HG03045 (cell line): Measurements from ENCODE around the gene ALOX12B.
"Not testable (repeated sequence)": the region's sequence is repeated elsewhere in the genome, so short reads cannot be mapped to it uniquely, and the experiment has no call there.

Experiments used
- ATAC-seq: cut with Tn5 transposase; IDR thresholded peaks from one replicate; pipeline ENCODE4 v1.9.1; 2021; ENCODE audit warnings: mild to moderate bottlenecking, moderate library complexity; ENCODE audit not compliant: unreplicated experiment

The ALOX12B gene

DNA sequence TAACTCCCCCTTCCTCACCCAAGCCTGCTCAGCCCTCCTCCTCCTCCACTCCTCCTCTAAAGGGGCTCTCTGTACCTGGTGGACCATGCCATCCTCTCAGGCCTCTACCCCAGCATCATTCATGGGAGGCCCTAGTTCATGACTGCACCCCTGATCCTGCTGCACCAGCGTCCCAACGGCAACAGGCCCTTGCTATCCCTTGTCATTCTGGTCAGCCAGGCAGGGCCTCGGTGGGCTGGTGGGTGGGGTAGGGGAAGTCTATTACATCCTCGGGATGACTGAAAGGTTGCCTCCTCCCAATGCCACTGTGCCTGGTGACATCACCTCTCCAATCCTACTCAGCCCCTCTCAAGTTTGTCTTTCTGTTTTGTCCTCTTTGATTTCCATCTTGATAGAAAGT lies 19.7 kb downstream of the ALOX12B start:
- no peak for ATAC-seq

GRCh38 chr17:8066841-8067775 lies 20.4 kb downstream of the ALOX12B start:
- no peak for ATAC-seq

GRCh38 chr17:8064561-8065019 lies 22.9 kb downstream of the ALOX12B start:
- no peak for ATAC-seq

GRCh38 chr17:8063761-8064534 lies 23.6 kb downstream of the ALOX12B start:
- ATAC-seq, result no peak

DNA sequence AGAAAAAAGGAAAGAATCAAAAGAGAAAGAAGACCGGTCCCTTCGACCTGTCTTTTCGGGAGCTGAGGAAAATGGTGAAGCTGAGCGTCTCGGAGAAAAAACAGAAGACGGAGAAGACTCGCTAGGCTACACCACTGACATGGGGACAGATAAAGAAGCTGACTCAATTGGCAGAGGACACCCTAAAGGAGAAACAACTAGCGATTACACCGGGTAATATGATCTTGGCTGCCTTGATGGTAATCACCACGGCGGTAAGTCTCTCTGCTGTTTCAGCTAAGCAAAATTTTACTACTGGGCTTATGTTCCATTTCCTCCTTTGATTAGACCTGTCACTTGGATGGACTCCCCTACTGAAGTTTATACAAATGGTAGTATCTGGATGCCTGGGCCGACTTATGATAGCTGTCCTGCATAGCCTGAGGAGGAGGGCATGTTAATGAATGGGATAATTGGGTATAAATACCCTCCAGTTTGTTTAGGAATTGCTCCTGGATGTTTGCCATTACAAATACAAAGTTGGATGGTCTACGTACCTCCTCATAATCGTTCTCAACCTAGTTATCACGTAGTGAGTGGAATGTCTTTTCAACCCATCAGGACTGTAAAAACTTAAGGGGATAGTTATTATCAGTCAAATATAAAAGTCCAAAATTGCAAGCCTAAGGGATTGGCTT lies 24.6 kb downstream of the ALOX12B start:
- ATAC-seq, result no peak

- ATAC-seq, result no peak
Measured at GRCh38 chr17:8062435-8062806, 25.1 kb downstream of the ALOX12B start.

DNA sequence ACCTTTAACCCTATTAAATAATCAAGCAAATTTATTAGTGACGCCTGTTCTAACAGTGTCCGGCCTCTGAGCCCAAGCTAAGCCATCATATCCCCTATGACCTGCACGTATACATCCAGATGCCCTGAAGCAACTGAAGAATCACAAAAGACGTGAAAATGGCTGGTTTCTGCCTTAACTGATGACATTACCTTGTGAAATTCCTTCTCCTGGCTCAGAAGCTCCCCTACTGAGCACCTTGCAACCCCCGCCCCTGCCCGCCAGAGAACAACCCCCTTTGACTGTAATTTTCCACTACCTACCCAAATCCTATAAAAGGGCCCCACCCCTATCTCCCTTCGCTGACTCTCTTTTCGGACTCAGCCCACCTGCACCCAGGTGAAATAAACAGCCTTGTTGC lies 25.7 kb downstream of the ALOX12B start:
- ATAC-seq, result not testable (repeated sequence)

- no peak for ATAC-seq
Measured at GRCh38 chr17:8060274-8060673, 27.2 kb downstream of the ALOX12B start.

GRCh38 chr17:8059131-8059530 lies 28.4 kb downstream of the ALOX12B start:
- no peak for ATAC-seq

DNA sequence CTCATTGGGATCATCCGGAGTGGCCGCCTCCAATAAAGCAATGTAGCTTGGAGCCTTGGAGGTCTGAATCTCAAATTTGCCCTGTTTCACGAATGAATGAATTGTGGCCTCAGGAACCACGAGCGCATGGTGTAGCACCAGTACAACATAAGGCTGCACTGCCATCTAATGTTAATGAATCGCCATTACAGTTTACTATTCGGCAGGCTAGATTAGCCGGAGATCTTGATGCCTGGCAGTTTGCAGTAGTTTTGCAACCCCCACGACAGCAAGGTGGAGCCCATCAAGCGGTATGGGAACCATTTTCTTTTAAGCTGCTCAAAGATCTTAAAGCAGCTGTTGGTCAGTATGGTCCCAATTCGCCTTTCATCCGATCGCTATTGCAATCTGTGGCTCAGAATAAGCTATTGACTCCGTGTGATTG lies 29.8 kb downstream of the ALOX12B start:
- no peak for ATAC-seq

DNA sequence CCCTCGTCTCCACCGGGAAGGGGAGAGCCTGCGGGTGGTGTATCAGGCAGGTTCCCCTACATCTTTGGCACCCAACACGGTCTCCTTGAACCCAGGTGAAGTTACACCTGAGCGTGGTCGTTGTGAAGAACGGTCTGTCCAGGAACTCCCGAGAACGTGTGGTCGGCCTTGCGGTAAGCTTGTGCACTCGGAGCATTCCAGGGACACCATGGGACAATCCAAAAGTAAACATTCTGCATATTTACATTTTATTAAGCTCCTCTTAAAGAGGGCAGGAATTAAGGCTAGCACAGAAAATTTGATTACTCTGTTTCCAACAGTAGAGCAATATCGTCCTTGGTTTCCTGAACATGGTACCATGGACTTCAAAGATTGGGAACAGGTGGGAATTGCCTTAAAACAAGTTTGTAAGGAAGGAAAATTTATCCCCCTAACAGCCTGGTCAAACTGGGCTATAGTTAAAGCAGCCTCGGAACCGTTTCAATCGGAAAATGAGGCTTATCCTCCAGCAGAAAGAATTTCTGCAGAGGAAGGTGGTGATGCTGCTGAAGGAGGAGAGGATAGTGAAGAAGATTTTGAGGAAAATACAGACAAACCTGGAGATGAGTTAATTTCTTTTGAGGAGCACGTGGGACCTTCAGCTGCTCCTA lies 30.4 kb downstream of the ALOX12B start:
- no peak for ATAC-seq

- no peak for ATAC-seq
Measured at GRCh38 chr17:8056232-8056975, 31.1 kb downstream of the ALOX12B start.

- ATAC-seq, result no peak
Measured at GRCh38 chr17:8055851-8056231, 31.7 kb downstream of the ALOX12B start.

GRCh38 chr17:8053600-8053999 lies 33.9 kb downstream of the ALOX12B start:
- no peak for ATAC-seq

- no peak for ATAC-seq
Measured at GRCh38 chr17:8052256-8053252, 35.0 kb downstream of the ALOX12B start.

DNA sequence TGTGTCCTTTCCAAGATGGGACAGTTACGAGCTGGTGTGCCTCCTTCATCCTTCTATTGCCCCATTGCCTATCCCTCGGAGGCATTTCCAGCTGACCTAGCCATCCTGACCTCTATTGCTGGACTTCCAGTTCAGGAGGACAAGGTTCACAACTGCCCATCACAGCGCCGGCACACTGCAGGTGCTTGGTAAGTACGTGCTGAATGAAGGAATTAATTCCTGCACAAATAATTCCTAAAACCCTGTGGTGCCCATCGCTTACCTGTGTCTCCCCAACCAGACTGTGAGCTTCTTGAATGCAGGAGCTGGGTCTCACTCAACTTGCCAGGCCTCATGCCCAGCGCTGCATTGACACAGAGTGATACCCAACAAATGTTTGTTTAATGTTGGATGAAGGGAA lies 35.7 kb downstream of the ALOX12B start:
- ATAC-seq, result no peak

DNA sequence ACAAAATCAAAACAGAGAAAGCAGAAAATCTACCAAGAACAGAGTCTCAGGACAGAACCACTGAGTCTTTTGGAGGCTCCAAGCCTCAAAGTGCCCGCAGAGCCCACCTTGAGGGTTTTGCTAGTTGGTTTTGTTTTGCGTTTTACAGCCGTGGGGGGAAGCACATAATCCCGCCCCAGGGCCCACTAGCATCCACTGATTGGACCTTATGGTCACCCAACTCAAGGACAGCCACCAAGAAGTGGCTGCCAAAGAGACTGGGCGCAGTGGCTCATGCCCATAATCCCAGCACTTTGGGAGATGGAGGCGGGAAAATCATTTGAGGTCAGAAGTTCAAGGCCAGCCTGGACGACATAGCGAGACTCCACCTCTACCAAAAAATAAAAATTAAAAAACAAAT lies 38.8 kb downstream of the ALOX12B start:
- no peak for ATAC-seq

GRCh38 chr17:8048236-8048635 lies 39.3 kb downstream of the ALOX12B start:
- no peak for ATAC-seq

- no peak for ATAC-seq
Measured at GRCh38 chr17:8047769-8048110, 39.8 kb downstream of the ALOX12B start.
